Body of pancreas (tissue), 4 donors: ENCODE results near the gene SMARCD2.

Experiments used
- CTCF ChIP-seq, 7 experiments: fragments of 450-650 bp in 4 of 7; fragments of 200-600 bp in 3 of 7; sonication (generic) in 3 of 7; IDR thresholded peaks; one replicate each; pipeline ENCODE4 v1.5.1; 2016 to 2019; ENCODE audit warnings: antibody characterized with exemption in 7 of 7
- POLR2A ChIP-seq, 3 donors: fragments of 450-650 bp; IDR thresholded peaks; one replicate each; pipeline ENCODE4 v1.6.1; 2016; ENCODE audit warnings: antibody characterized with exemption in 3 of 3, mild to moderate bottlenecking in 2 of 3

GRCh38 chr17:63790057-63790456 lies 52.4 kb downstream of the SMARCD2 start:
- TF ChIP-seq CTCF (IDR thresholded peaks at IDR 0.05) (no peak), POLR2A (IDR thresholded peaks at IDR 0.05) (no peak)
